Right renal cortex interstitium (tissue), 3 donors: ENCODE results near the gene PLXNA4. TPM values are rescaled to one million over a fixed set of nuclear protein-coding genes. Genes with fewer than 3 reads are reported as not detected.

Experiments
- DNase-seq, 3 donors: peaks; one replicate each; pipeline ENCODE4 v3.0.0-alpha.2; 2013; ENCODE audit warnings: low read depth in 3 of 3, low spot score in 2 of 3
- polyA plus RNA-seq, 3 donors: library from polyadenylated mRNA; unstranded; fragments of 120-200 nt; gene quantifications; one replicate each; pipeline ENCODE4 v1.2.1, GENCODE V29; 2013; ENCODE audit not compliant: insufficient read length in 3 of 3

The PLXNA4 gene
- polyA plus RNA-seq, 3 donors = 11.8 to 14.5 (median 13.5) TPM

DNA sequence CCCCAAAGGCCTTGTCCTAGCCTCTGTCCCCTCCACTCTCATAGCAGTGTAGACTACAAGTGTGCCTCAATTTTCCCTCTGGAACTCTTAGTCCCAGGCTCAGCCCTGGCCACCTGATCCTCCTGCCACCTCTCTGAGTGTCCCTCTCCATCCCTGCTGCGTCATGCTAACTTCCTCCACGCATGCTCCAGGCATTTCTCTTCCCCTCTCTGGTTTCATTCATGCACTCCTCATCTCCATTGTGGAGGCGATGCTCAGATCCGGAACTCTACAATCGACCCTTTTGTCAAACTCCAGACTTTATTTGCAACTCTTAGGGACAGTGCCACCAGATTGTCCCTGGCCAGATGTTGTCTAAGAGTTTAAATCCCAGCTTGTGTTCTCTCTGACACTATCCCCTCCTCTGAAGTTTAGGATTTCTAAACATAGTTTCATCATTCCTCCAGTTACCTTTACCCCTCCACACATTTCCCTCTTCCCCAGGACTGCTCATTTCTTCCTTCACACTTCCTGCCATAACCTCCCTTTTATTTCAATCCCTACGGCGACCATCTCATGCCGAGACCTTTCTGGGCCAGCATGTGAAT is 492.6 kb downstream of the PLXNA4 start:
- no peak for DNase-seq

DNA sequence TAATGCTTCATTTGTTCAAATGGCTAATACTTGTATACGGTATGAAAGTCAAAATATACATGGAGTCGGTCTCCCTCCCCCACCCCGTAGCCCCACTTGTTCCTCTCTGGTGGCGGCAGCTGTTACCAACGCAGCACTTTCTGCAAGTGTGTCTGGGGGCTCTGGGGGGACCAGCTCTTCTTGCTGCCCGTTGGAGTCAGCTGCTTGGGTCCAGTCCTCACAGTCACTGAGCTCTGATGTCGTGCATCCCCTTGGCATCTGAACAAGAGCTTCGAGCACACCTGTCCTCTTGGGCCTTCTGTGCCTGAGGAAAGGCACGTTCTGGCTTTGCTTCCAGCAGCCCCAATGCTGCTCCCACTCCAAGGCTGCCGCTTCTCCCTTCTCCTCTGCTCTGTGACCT is 493.1 kb downstream of the PLXNA4 start:
- DNase-seq = no peak

DNA sequence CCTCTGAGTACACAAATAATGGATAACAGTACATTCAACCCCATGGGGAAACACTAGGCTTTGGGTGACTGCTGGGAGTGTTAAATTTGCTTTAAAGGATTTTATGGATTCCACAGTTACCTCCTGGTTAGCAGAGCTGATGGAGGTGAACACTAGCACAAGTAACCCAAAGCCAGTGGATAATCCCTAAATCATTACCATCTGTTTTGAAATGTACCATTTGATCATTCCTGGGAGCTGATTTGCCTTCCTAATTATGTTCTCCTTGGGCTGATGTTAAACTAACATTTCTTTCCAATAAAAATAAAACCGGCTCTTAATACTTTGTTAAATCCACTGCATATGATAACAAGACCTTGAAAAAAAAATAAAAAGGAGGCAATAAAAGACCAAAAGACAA is 493.9 kb downstream of the PLXNA4 start:
- no peak for DNase-seq

DNA sequence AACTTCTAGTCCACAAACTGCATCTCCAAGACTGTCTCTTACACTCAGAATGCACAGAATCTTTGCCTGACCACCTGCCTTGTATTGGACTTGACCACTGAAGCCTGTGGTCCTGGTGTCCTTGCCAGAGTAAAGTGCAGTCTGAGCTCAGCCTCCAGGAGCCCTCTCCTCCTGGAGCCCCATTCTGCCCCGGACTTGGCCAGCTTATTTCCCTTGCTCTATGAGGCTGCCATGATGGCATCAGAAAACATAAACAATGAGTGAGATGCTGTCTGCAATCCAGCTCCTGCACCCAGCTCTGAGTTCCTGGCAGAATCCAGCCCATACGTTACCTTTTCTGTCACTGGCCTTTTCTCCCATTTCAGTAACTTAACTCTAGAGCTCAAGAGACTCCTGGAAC is 494.6 kb downstream of the PLXNA4 start:
- DNase-seq = no peak

DNA sequence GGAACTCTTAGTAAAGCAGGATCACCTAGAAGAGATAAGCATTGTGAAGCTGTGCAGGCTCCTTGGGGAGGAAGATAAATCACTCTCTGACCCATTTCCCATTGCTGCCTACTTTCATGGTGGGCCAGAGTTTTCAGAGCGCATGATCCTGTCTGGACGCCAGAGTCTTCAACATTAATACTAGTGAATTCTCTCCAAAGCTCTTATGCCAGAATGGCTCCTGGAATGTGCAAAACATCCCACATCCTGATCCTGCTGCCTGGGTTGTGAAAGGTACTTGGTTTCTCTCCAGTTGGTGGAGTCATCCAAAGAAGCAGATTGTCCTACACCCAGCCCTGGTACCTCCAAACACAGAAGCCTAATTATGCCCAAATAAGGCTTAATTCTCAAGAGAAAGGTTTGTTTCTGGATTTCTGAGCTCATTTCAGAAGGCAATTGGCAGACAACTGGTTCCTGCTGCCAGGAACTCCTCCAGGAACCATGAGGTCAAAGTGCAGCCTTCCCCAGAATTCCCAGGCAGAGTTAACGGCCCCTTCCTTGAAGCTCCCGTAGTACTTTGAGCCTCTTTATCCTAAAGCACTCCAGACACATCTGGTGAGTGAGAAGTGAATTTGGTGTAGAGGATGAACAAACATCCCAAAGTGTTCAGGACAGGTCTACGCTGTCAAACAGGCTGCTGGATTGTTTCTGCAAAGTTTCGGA is 495.2 kb downstream of the PLXNA4 start:
- no peak for DNase-seq

DNA sequence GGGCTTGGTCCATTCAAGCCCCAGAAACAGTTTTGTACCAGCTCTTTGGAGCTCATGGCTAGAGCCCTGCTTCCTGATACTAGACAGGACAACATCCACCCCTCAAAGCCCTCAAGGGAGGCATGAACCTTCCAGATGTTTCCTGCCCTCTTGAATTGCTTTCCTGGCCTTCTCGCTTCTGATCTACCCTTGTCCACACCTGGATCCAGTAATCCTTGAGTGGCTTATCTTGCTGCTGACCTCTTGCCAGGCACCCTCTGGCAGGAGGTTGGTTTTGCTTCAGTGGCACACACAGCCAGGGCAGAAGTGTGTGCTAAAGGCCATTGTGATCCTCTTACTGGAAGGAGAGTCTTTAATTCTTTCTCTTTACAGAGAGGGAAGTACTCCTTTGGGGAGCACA is 495.8 kb downstream of the PLXNA4 start:
- DNase-seq = no peak

DNA sequence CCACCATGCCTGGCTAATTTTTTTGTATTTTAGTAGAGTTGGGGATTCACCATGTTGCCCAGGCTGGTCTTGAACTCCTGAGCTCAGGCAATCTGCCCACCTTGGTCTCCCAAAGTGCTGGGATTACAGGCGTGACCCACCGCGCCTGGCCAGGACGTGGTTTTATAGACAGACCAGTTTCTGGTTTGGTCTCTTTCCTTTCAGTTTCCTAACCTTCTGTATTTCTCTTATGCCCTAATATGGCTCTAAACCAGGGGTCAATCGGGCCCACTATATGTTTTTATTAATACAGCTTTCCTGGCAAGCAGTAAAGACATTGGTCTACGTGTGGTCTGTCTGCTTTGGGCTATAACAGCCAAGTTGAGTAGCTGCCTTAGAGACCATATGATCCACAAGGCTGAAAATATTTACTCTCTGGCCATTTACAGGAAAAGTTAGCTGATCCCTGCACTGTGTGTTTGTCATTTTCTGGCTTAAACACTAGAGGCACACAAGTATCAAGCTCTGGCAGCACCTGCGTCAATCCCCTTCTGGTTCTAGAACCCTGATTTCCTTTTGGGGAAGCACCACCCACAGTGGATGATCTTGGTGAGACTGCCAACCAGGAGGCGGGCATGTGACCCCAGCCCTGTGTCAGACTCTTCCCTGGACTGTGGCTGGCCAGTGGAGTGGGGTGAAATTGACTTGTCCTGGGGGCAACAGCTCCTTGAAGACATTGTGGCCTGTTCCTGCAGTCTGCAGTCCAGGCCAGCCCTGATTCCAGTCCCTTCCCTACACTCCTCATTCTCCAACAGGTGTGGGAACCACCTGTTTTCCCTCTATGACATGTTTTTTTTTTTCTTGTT is 497.2 kb downstream of the PLXNA4 start:
- no peak for DNase-seq

DNA sequence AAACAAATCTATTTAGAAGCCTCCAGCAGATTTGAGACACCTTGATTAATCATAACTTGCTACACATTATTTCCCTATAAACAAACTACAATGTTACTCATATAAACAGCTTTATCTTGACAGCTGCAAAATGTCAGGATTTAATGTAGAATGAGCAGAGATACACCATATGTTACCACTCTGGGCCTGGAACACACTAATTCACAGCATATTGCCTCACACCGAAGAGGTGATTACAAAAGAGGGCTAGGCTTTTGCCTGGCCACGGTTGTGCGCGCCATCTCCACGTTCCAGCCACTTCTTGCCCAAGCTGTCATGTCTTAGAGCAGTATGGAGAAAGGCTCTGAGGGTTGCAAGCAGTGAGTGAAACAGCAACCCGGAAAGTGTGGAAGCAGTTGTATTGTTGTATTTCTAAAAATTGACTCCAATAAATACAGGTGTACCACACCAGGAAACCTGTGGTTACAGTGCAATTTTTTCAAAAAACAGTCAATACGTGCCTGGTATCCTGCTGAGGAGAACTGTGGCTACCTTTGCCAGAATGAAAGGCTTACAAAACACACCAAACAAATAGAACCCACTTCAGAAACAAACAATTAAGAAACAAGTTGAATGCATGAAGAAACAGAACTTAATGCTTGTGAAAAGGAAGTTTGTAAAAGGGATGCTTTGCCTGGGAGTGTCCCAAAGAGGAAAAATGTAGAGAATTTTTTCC is 498.1 kb downstream of the PLXNA4 start:
- DNase-seq = peak in 1 of 3 donors; percentile 47

DNA sequence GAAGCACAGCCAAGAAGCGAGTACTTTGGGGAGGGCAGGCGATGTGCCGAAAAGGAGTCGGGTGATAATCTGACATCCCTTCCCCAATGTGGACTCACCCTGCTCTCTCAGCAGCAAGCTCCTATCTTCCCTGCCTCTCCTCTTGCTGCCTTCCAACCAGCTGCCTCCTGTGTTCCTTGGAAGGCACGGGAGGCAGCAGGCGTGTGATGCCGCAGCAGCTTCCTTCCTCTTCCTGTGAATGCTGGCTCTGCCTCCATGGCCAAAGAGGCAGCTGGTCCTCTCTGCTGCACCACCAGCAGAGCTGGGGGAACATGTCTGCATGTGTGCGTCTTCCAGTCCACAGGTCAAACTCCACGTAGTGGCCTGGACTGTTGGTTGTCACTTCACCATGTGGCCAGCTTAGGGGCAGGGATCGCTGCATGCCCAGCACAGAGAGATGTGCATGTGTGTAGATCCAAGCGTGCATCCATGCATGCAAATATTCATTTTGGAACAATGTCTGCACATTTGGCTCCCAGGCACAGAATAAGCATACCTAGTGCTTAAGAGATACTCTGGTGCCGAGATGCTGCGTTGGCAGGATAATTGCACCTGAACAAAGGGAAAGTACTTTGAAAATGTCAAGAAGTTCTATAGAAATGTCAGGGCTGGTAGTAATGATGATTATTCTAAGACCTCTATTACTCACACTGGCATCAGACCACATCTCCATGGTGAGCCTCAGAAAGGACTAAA is 499.8 kb downstream of the PLXNA4 start:
- no peak for DNase-seq

DNA sequence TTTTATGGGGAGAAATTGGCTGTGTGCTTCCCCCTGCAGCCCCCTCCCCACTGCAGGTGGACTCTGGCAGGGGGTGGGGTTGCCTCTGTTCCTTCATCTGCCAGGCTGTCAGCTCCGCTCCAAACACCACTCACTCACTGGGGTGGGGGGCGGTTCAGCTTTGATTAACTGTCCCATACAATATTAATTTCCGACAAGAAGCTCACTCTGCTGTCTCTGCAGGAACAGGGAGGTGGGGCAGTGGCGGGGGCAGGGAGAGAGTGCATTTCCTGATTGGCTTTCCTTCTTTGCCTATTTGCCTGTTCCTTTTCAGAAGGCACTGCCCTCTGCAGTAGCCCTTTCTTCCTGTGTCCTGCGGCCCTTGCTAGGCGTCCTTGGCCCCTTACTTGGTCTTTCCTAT is 500.8 kb downstream of the PLXNA4 start:
- DNase-seq = no peak

DNA sequence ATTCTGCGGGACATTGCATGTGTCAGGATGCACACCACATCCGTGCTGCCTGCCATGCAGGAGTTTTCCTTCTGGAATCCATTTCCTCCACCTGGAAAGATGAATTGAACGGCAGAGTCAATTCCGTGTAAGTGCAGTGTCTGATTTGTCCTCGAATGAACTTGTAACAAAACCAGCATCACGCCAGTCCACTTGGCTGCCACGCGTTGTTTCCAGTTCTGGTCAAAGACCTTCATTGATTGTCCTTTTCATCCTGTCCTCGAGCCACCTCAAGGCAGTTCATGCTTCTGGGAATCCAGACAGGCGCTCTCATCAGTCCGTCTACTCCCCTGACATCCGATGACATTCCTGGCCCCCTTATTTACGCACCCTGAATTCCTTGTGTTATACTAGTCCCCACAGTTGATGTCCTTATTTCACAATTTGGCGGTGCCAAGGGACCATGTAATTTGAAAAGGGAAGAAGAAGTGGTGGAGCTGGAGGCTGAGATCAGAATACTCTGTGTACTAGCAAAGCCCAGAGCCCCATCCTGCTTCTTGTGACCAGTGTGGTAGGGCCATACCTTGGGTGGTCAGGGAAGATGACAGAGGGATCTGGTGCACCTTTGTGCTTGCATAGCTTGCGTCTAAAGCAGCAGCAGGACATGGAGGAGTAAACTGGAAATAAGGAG is 502.2 kb downstream of the PLXNA4 start:
- no peak for DNase-seq
